Measurements from ENCODE around the gene PLPPR2.
"Not testable (repeated sequence)": the region's sequence is repeated elsewhere in the genome, so short reads cannot be mapped to it uniquely, and the experiment has no call there.

PLPPR2 gene

GRCh38 chr19:11377237-11377636 is 22.0 kb downstream of the PLPPR2 start:
- TF ChIP-seq SPI1 (IDR thresholded peaks at IDR 0.05; ENCODE audit: borderline replicate concordance, low read depth) (peak; percentile 48; the same call in 1 of the 2 replicates), CTCF (IDR thresholded peaks at IDR 0.05; ENCODE audit: insufficient read depth, low read length) (no peak)
- peak overlapping the region; percentile 95 for H3K27ac ChIP-seq (replicated peaks)

GRCh38 chr19:11377756-11378155 is 22.5 kb downstream of the PLPPR2 start:
- no peak for DNase-seq (ENCODE audit: low read depth in 1 of 2, low spot score in 1 of 2)
- 0 out of 2 replicates have a peak overlapping the region, but pooled peaks have one; percentile 95 for H3K27ac ChIP-seq (replicated peaks)
- H3K4me3 ChIP-seq (replicated peaks; ENCODE audit: insufficient read depth, low read length) = no peak overlapping the region
- no peaks in the 10 kb centered on the region for H3K27me3 ChIP-seq (ENCODE audit: insufficient read depth, poor library complexity, severe bottlenecking)
- TF ChIP-seq POLR2AphosphoS5 (IDR thresholded peaks at IDR 0.05; ENCODE audit: low read depth) (no peak), SPI1 (IDR thresholded peaks at IDR 0.05; ENCODE audit: borderline replicate concordance, low read depth) (no peak), REST (IDR thresholded peaks at IDR 0.05; ENCODE audit: insufficient replicate concordance, low read depth) (no peak), CTCF (IDR thresholded peaks at IDR 0.05; ENCODE audit: insufficient read depth, low read length) (no peak), GABPA (IDR thresholded peaks at IDR 0.05; ENCODE audit: low read depth) (no peak)

More at GRCh38 chr19:11377237-11377636, 22.0 kb downstream of the PLPPR2 start:
- DNase-seq (ENCODE audit: low read depth in 1 of 2, low spot score in 1 of 2) = peak; percentile 50 to 74
- Histone ChIP-seq H3K4me3 (replicated peaks; ENCODE audit: insufficient read depth, low read length) (no peak overlapping the region), H3K27me3 (ENCODE audit: insufficient read depth, poor library complexity, severe bottlenecking) (no peaks in the 10 kb centered on the region)

GRCh38 chr19:11378319-11379189 is 23.3 kb downstream of the PLPPR2 start:
- peaks cover 7% of the 10 kb centered on the region for H3K27me3 ChIP-seq (ENCODE audit: insufficient read depth, poor library complexity, severe bottlenecking)
- no peak for TF ChIP-seq GABPA (IDR thresholded peaks at IDR 0.05; ENCODE audit: low read depth)
- no peak for TF ChIP-seq REST (IDR thresholded peaks at IDR 0.05; ENCODE audit: insufficient replicate concordance, low read depth)
- TF ChIP-seq POLR2AphosphoS5 (IDR thresholded peaks at IDR 0.05; ENCODE audit: low read depth) = no peak
- no peak for TF ChIP-seq SPI1 (IDR thresholded peaks at IDR 0.05; ENCODE audit: borderline replicate concordance, low read depth)
- peak; percentile 17 for TF ChIP-seq CTCF (IDR thresholded peaks at IDR 0.05; ENCODE audit: insufficient read depth, low read length)
- no peak overlapping the region for H3K27ac ChIP-seq (replicated peaks)
- H3K4me3 ChIP-seq (replicated peaks; ENCODE audit: insufficient read depth, low read length) = no peak overlapping the region
- DNase-seq (ENCODE audit: low read depth in 1 of 2, low spot score in 1 of 2) = peak in 1 of 2 experiments; percentile 42

- H3K27ac ChIP-seq (replicated peaks); H3K4me3 ChIP-seq (replicated peaks; ENCODE audit: insufficient read depth, low read length); DNase-seq (ENCODE audit: low read depth in 1 of 2, low spot score in 1 of 2); H3K27me3 ChIP-seq (ENCODE audit: insufficient read depth, poor library complexity, severe bottlenecking): not testable (repeated sequence)
These were observed 24.1 kb downstream of the PLPPR2 start for GRCh38 chr19:11379269-11379845.
